GM12892 (cell line): ENCODE measurements around the gene ANKFN1.
"Not testable (repeated sequence)": the region's sequence is repeated elsewhere in the genome, so short reads cannot be mapped to it uniquely, and the experiment has no call there.

Source experiments
- DNase-seq: peaks from one replicate; pipeline ENCODE4 v3.0.0; 2011; ENCODE audit not compliant: insufficient read length
- FAIRE-seq: peaks from 2 replicates; lab custom pipeline; 2011; peaks lifted over from hg19 to GRCh38; lab: Jason Lieb, UNC
- POLR2A ChIP-seq: IDR thresholded peaks from 2 replicates; pipeline ENCODE4 v1.6.1; 2011; ENCODE audit warnings: low read depth, low read length, control low read depth
- POLR2AphosphoS5 ChIP-seq: IDR thresholded peaks from 2 replicates; pipeline ENCODE4 v1.6.1; 2011; ENCODE audit warnings: low read depth, low read length, control low read depth
- TAF1 ChIP-seq: IDR thresholded peaks from 2 replicates; pipeline ENCODE4 v1.6.1; 2011; ENCODE audit warnings: low read depth, mild to moderate bottlenecking, control low read depth, low read length, borderline replicate concordance

The ANKFN1 gene

DNA sequence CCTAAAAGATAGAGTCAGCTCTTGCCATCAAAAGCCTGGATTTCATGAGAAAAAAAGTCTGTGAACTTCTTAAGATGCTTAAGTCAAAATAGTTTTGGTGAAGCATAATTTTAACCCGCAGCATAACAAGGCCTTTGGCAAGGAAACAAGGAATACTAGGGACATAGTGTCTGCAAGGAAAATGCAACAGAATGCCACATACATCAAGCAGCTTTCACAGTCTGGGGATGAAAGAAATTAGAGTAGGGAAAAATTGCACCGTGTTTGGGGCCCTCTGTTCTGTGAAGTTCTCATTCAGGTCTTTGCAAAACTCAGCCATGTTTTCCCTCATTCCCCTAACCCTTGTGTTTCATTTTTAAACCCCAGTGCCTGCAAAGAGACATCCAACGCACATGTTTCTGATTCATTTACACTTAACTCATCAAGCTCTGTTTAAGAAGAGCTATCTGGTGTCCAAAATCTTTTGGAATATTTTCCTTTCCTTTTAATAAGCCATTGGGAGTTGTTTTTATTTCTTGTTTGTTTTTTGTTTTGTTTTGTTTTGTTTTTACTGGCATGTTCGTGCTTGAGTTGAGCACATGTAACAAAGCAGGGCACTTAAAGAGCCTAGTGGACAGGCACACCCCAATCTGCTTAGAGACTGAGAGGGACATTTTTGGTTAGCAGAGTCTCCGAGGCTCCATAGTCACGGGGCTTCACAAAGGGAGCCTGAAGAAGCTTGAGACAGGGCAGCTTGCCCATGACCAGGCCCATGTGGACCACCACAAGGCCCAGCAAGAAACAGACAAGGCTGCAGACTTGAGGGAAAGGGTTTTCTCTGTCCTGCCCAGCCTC, 116.5 kb downstream of the ANKFN1 start:
- DNase-seq (no peak), FAIRE-seq (no peak)
- TF ChIP-seq TAF1 (no peak), POLR2A (no peak), POLR2AphosphoS5 (no peak)

DNA sequence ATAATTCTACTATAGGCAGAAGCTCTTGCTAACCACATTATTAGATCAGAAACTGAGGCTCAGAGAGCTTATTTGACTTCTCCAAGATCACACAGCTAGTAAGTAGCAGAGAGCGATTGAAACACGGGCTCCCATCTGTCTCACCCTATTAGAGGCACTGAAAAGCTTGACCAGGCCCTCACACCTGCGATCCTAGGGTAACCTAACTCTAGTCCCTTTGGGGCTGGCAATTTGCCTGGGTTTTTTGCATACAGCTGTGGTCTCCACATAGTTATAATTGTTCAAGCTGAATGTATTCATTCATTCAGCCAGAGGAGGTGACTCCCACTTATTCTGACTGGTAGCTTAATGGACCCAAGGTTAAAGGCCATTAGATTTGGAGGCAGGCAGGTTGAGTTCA, 121.2 kb downstream of the ANKFN1 start:
- TF ChIP-seq TAF1, result no peak
- TF ChIP-seq POLR2AphosphoS5, result no peak
- no peak for TF ChIP-seq POLR2A
- FAIRE-seq (no peak), DNase-seq (no peak)

DNA sequence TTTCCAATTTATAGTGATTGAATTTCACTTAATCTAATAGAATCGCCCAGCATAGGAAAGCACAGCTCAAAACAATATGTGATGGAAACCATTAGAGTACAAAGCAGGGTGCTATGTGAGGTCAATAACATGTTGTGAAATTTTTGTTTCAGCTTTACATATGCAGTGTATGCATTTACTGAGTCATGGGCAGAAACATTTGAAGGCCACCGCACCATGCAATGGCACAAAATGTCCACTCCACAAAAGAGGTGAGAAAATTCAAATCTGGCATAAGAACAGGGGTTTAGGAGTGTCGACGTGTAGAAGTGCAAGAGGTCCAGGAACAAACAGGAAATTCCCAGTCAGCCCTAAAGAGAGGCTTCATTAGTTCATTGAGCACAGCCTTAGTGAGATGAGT, 131.2 kb downstream of the ANKFN1 start:
- no peak for DNase-seq
- no peak for FAIRE-seq
- no peak for TF ChIP-seq POLR2AphosphoS5
- no peak for TF ChIP-seq POLR2A
- no peak for TF ChIP-seq TAF1

DNA sequence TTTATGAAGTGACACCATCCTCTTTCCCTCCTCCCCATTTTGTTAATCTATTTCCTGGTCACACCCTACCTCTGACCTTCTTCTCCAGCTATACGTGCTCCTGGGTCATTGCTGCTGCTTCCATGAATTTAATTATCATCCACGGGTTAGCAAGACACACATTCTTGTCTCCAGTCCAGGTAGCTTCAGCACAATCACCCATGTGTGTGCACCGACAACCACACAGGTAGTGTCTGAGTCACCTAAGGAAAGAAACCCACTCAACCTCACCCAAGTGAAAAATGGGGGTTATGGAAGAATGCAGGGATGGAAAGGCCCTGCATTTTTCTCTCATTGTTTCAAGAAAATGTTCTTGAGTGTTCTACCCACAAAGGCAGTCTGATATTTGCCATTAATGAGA, 135.5 kb downstream of the ANKFN1 start:
- DNase-seq, result not testable (repeated sequence)
- FAIRE-seq, result peak; percentile 74

DNA sequence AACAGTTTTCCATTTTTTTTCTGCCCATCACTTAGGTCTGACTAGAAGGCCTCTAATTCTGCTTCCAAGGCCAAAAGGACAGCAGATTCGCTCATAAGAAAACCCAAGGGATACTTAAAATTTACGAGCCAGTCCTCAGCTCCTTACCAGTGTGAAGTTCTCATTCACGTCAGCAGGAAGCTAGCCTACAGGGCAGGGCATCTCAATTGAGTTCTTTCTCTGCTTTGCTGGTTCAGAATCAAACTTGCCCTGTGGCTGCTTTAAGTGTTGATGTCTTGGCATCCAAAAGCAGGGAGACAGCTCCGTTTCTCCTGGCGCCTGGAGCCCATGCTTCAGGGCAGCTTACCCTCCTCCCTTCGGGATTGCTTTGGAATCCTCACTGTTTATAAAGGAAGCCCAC, 136.0 kb downstream of the ANKFN1 start:
- no peak for FAIRE-seq
- TF ChIP-seq TAF1 (no peak), POLR2AphosphoS5 (no peak), POLR2A (no peak)
- DNase-seq, result no peak

DNA sequence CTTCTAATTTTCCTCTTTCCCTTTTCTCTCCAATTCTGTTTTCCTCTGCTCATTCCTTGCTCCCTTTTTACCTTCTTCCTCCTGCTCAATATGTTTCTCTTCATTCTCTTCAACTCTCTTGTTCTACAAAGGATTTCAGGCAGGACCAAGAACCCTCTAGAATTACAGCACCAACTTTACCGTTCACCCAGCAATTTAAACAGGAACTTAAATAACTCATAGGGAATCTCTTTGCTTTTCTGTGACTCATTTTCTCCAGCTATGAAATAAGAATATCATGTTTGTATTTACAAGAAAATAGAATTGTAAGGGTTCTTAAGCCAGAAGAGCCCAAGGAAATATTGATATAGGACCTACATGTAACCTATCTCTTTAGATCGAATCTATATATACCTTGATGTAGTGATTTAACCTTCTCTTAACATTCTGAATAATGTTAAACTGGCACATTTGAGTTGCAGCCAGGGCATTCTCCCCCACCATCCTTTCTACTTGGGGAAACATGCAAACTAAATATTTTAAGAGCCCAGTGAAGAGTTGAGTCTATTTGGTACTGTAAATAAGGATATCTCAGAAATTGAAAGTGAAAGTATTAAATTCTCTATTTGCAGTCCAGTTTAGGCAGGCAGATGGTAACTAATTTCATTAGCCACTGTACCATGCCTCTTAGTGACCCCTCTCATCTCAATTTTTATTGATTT, 137.0 kb downstream of the ANKFN1 start:
- TF ChIP-seq TAF1 (no peak), POLR2AphosphoS5 (no peak), POLR2A (no peak)
- DNase-seq, result no peak
- FAIRE-seq, result no peak

DNA sequence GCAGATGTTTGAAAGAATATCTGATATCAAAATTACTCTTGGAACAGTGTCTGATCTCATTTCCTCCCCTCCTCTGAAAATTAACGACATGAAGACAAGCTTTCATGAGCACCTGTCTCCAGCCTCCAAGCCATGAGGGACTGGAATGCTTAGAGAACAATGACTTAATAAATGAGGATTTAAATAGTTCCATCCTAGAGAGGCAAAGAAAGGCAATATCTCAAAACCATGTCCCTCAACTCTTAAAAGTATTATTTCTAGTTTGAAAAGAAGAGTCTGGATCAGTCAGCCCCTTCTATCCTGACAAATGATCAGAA, 137.5 kb downstream of the ANKFN1 start:
- TF ChIP-seq TAF1, result no peak
- no peak for TF ChIP-seq POLR2AphosphoS5
- TF ChIP-seq POLR2A, result no peak
- FAIRE-seq, result no peak
- DNase-seq, result no peak

DNA sequence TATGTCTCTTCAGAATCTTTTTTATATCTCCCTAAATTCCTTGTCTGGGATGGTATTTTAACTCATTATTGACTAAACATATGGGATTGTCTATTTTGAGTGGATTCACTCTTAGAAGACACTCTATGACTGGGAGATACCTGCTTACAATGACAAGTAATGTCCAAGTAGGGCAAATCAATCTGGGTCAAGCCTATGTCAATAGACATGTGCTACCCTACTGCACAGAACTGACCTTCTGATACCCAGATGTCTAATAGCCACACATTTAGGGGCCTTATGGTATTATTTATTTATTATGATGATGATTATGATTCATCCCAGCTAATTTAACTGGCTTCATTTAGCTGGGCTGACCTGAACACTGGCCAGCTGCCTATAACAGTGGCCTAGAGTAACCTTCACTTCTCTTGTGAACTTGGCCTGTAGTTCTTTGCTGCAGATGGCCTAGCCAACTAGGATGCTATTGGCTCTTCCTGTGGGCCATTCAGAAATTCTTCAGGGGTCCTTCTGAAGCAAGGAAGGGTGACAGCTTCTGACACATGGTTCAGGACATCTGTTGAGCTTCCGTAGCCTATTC, 138.0 kb downstream of the ANKFN1 start:
- DNase-seq, result no peak
- TF ChIP-seq TAF1 (no peak), POLR2A (no peak), POLR2AphosphoS5 (no peak)
- no peak for FAIRE-seq

DNA sequence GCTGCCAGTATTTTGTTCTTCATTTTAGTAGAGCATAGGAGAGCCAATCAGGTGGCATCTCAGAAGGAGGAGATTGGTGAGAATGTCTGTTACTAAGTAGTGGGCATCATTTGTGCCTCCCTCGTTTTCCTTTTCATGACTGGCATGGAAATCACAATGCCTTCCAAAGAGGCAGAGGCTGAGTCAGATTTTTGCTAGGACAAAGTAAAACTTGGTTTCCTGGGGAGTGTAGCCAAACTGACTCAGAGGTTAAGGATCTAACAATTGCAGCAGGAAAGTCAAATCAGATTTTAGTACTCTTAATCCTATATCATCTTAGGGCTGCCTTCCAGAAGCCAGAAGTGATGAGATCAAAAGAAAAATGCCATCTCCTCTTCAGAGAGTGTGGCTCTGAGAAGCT, 138.7 kb downstream of the ANKFN1 start:
- TF ChIP-seq POLR2AphosphoS5 (no peak), POLR2A (no peak), TAF1 (no peak)
- FAIRE-seq, result no peak
- DNase-seq, result no peak

DNA sequence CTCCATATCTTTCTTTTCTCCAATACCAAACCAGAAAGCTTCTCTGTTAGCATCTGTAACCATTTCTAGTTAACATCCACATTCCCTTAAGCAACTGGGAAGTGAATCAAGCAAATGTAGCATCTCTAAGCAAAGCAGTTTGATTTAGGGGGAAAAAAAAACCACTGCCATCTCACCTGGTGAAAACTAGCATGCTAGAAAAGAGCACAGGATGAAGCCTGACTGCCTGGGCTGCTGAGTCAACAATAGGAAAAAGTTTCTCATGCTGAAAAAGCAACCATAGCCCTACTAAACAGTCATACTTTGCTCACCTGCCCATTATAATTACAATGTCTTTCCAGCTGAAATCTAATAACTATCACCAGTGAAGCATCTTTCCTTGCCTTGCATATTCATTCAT, 139.3 kb downstream of the ANKFN1 start:
- DNase-seq (no peak), FAIRE-seq (no peak)
- TF ChIP-seq POLR2A, result no peak
- TF ChIP-seq POLR2AphosphoS5, result no peak
- no peak for TF ChIP-seq TAF1

DNA sequence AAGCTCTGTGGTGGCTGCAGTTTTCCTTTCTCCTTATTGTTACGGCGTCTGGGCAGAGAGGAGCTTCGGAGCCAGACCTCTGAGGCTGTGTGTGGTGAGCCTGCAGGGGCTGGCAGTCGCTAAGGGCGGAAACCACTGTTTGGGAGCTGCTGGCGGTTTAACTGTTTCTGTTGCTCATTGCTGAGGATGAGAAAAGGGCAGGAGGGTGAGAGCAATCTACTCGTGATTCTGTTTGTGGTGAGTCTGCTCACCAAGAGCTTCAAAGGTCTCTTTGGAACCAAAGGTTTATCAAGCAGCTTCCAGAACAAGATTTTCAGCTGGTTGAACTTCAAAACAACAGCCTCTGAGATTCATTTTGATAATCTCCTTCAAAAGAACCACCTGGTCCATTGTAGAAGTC, 143.9 kb downstream of the ANKFN1 start:
- DNase-seq (no peak), FAIRE-seq (no peak)
- TF ChIP-seq POLR2AphosphoS5, result no peak

DNA sequence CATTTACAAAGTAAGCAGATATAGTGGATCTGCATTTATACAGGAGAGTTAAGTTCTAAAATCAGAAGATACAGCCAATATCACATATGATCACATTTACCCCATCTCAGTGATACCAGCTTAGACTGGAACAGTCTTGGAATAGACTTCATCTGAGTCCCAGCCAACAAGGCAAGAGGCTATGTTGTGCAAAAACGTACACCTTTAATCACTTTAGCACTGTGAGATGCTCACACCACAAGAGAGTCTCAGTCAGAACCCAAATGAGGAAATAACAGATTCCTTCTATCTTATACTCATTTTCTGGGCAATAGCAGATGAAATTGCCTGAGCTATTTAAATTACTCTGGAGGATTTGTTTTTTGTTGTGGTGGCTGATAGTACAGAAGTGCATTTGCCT, 145.6 kb downstream of the ANKFN1 start:
- TF ChIP-seq TAF1, result no peak
- TF ChIP-seq POLR2AphosphoS5, result no peak
- TF ChIP-seq POLR2A, result no peak
- DNase-seq (no peak), FAIRE-seq (no peak)
